ENCODE results near the gene NAALADL2. TPM values are rescaled to one million over a fixed set of nuclear protein-coding genes. Genes with fewer than 3 reads are reported as not detected.

NAALADL2 gene
- total RNA-seq, 2 donors from 2014 or later: 8.5 to 24.3 TPM

DNA sequence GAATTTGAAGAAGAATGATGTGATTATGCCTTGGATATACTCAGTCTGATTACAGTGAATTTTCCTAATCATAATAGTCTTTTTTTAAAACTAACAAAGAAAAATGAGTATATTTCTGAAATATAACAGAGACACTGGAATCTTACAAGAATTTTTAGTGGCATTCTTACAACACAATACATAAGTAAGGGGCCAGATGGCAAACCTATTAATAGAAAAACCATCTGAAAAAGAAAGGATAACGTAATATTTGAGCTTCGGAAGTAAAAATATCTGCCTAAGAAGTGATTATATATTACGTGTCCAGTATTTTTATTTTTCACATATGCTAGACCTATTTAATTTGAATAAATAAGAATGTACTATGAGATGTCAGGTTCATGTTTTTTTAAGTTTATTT is 452.8 kb downstream of the NAALADL2 start:
- DNase-seq: no peak
- Histone ChIP-seq H3K27ac (no peak overlapping the region), H3K4me1 (no peaks in the 10 kb centered on the region), H3K9ac (ENCODE audit: low read depth in 2 of 2, low read length in 2 of 2) (no peak overlapping the region), H3K36me3 (no peaks in the 10 kb centered on the region), H3K9me3 (no peaks in the 10 kb centered on the region), H3K27me3 (no peaks in the 10 kb centered on the region), H3K4me3 (no peak overlapping the region)
- intact Hi-C loops (cut with DNase I): no loop called here
- TF ChIP-seq, protein P1, sequence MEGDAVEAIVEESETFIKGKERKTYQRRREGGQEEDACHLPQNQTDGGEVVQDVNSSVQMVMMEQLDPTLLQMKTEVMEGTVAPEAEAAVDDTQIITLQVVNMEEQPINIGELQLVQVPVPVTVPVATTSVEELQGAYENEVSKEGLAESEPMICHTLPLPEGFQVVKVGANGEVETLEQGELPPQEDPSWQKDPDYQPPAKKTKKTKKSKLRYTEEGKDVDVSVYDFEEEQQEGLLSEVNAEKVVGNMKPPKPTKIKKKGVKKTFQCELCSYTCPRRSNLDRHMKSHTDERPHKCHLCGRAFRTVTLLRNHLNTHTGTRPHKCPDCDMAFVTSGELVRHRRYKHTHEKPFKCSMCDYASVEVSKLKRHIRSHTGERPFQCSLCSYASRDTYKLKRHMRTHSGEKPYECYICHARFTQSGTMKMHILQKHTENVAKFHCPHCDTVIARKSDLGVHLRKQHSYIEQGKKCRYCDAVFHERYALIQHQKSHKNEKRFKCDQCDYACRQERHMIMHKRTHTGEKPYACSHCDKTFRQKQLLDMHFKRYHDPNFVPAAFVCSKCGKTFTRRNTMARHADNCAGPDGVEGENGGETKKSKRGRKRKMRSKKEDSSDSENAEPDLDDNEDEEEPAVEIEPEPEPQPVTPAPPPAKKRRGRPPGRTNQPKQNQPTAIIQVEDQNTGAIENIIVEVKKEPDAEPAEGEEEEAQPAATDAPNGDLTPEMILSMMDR (IDR thresholded peaks at IDR 0.05): no peak

DNA sequence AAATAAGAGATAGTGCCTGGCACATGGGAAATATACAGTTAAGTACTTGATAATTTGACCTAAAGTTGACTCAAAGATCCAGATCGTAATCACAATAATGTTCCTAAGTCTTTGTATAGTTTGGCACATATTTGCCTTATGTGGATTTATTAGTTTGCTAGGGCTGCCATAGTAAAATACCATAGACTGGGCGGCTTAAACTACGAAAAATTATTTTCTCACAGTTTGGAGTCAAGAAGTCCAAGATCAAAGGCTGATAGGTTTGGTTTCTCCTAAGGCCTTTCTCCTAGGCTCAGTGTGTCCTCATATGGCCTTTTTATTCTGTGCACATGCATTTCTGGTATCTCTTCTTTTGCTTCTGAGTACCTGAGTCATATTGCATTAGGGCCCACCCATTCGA is 453.7 kb downstream of the NAALADL2 start:
- Histone ChIP-seq H3K27me3 (no peaks in the 10 kb centered on the region), H3K9ac (ENCODE audit: low read depth in 2 of 2, low read length in 2 of 2) (no peak overlapping the region), H3K27ac (no peak overlapping the region), H3K9me3 (no peaks in the 10 kb centered on the region), H3K4me1 (no peaks in the 10 kb centered on the region), H3K36me3 (no peaks in the 10 kb centered on the region), H3K4me3 (no peak overlapping the region)
- DNase-seq: no peak
- TF ChIP-seq, protein P1 (IDR thresholded peaks at IDR 0.05): no peak
- intact Hi-C loops (cut with DNase I): no loop called here

DNA sequence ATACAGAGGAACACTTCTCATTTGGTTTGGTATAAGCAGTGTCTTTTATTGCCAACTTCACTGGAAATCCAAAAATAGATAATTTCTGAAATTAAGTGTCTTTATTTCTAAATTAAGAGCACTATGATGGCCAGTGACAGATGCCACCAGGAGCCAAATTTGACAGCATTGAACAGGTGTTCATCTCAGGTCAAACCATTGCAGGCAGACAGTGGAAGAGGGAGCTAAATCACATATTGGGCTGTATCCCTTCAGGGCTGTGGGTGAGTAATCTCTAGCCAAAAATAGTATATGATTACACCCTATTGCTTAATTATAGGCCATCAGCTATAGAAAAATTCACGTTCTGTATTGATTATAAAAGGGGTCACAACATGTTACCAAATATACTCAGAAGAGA is 457.7 kb downstream of the NAALADL2 start:
- DNase-seq: no peak
- intact Hi-C loops (cut with DNase I): no loop called here

DNA sequence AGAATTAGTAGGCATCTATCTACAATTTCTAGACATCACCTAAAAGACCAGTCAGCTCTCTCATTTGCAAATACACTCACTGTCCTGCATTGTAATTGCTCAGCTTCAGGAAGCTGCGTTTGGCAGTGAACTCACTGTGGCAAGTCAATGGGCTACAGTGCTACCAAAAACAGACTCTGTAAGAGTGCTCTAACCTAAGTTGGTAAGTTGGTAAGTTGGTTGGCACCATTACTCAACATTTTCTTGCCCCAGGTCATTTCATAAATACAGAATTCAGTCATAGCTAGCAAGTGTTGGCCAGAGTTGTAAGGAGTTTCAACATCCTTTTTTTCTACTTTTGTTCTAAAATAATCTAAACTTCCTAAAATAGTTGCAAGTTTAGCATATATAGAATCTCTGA is 466.3 kb downstream of the NAALADL2 start:
- intact Hi-C loops (cut with DNase I): no loop called here
- TF ChIP-seq, protein P1 (IDR thresholded peaks at IDR 0.05): no peak

More for the DNA sequence above, 457.7 kb downstream of the NAALADL2 start:
- TF ChIP-seq, protein P1 (IDR thresholded peaks at IDR 0.05): no peak
- no peaks in the 10 kb centered on the region for H3K9me3 ChIP-seq
- H3K36me3 ChIP-seq: no peaks in the 10 kb centered on the region
- H3K4me3 ChIP-seq: no peak overlapping the region
- no peaks in the 10 kb centered on the region for H3K27me3 ChIP-seq
- H3K4me1 ChIP-seq: no peaks in the 10 kb centered on the region
- no peak overlapping the region for H3K9ac ChIP-seq (ENCODE audit: low read depth in 2 of 2, low read length in 2 of 2)
- H3K27ac ChIP-seq: no peak overlapping the region

DNA sequence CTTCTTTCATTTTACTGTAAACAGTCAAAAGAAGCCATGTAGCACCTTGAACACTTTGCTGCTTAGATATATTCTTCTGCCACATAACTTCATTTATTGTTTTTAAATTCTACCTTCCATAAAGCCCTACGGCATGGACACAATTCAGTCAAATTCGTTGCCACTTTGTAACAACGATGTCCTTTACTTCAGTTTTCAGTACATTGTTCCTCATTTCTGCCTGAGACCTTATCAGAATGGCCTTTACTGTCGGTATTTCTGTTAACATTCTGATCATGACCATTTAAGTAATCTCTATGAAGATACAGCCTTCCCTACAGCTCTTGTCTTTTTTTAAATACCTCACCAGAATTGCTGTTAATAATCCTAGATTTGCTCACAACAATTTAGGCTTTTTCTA is 466.9 kb downstream of the NAALADL2 start:
- intact Hi-C loops (cut with DNase I): no loop called here

More for the DNA sequence above, 466.3 kb downstream of the NAALADL2 start:
- Histone ChIP-seq H3K36me3 (no peaks in the 10 kb centered on the region), H3K9ac (ENCODE audit: low read depth in 2 of 2, low read length in 2 of 2) (no peak overlapping the region), H3K27ac (no peak overlapping the region), H3K4me3 (no peak overlapping the region), H3K4me1 (no peaks in the 10 kb centered on the region), H3K27me3 (no peaks in the 10 kb centered on the region), H3K9me3 (no peaks in the 10 kb centered on the region)
- no peak for DNase-seq

More for the DNA sequence above, 466.9 kb downstream of the NAALADL2 start:
- DNase-seq: no peak
- Histone ChIP-seq H3K36me3 (no peaks in the 10 kb centered on the region), H3K27me3 (no peaks in the 10 kb centered on the region), H3K9ac (ENCODE audit: low read depth in 2 of 2, low read length in 2 of 2) (no peak overlapping the region), H3K27ac (no peak overlapping the region), H3K4me1 (no peaks in the 10 kb centered on the region), H3K9me3 (no peaks in the 10 kb centered on the region), H3K4me3 (no peak overlapping the region)
- TF ChIP-seq, protein P1 (IDR thresholded peaks at IDR 0.05): no peak
